ENCODE results near the gene IKZF3.

The IKZF3 gene

GRCh38 chr17:39787743-39788484, 76.2 kb downstream of the IKZF3 start:
- H3K27ac Mint-ChIP-seq = peak overlapping the region; percentile 33
- peaks cover 84% of the 10 kb centered on the region for H3K4me1 Mint-ChIP-seq (ENCODE audit: low read depth)
- no peak overlapping the region for H3K4me3 Mint-ChIP-seq
- no peaks in the 10 kb centered on the region for H3K9me3 Mint-ChIP-seq
- H3K27me3 Mint-ChIP-seq = no peaks in the 10 kb centered on the region
- H3K36me3 Mint-ChIP-seq (ENCODE audit: low read depth) = peaks cover 86% of the 10 kb centered on the region

- Mint-ChIP-seq H3K4me3 (no peak overlapping the region), H3K27ac (no peak overlapping the region), H3K9me3 (no peaks in the 10 kb centered on the region), H3K36me3 (ENCODE audit: low read depth) (peaks cover 86% of the 10 kb centered on the region), H3K4me1 (ENCODE audit: low read depth) (peaks cover 84% of the 10 kb centered on the region), H3K27me3 (no peaks in the 10 kb centered on the region)
Observed at GRCh38 chr17:39787041-39787440, 77.1 kb downstream of the IKZF3 start.

GRCh38 chr17:39782980-39783379, 81.1 kb downstream of the IKZF3 start:
- no peaks in the 10 kb centered on the region for H3K9me3 Mint-ChIP-seq
- no peak overlapping the region for H3K4me3 Mint-ChIP-seq
- peaks cover 75% of the 10 kb centered on the region for H3K36me3 Mint-ChIP-seq (ENCODE audit: low read depth)
- no peaks in the 10 kb centered on the region for H3K27me3 Mint-ChIP-seq
- peaks cover 87% of the 10 kb centered on the region for H3K4me1 Mint-ChIP-seq (ENCODE audit: low read depth)
- H3K27ac Mint-ChIP-seq = no peak overlapping the region

- peaks cover 87% of the 10 kb centered on the region for H3K4me1 Mint-ChIP-seq (ENCODE audit: low read depth)
- H3K27ac Mint-ChIP-seq = peak overlapping the region; percentile 50
- H3K9me3 Mint-ChIP-seq = no peaks in the 10 kb centered on the region
- peaks cover 75% of the 10 kb centered on the region for H3K36me3 Mint-ChIP-seq (ENCODE audit: low read depth)
- H3K4me3 Mint-ChIP-seq = no peak overlapping the region
- no peaks in the 10 kb centered on the region for H3K27me3 Mint-ChIP-seq
Observed at GRCh38 chr17:39782481-39782880, 81.6 kb downstream of the IKZF3 start.

- H3K4me3 Mint-ChIP-seq = no peak overlapping the region
- H3K27ac Mint-ChIP-seq = peak overlapping the region; percentile 50
- no peaks in the 10 kb centered on the region for H3K9me3 Mint-ChIP-seq
- H3K27me3 Mint-ChIP-seq = no peaks in the 10 kb centered on the region
- peaks cover 75% of the 10 kb centered on the region for H3K36me3 Mint-ChIP-seq (ENCODE audit: low read depth)
- H3K4me1 Mint-ChIP-seq (ENCODE audit: low read depth) = peaks cover 87% of the 10 kb centered on the region
Observed at GRCh38 chr17:39781861-39782213, 82.3 kb downstream of the IKZF3 start.

GRCh38 chr17:39781031-39781860, 82.9 kb downstream of the IKZF3 start:
- peaks cover 75% of the 10 kb centered on the region for H3K36me3 Mint-ChIP-seq (ENCODE audit: low read depth)
- peak overlapping the region; percentile 80 for H3K27ac Mint-ChIP-seq
- peaks cover 87% of the 10 kb centered on the region for H3K4me1 Mint-ChIP-seq (ENCODE audit: low read depth)
- H3K27me3 Mint-ChIP-seq = no peaks in the 10 kb centered on the region
- no peak overlapping the region for H3K4me3 Mint-ChIP-seq
- no peaks in the 10 kb centered on the region for H3K9me3 Mint-ChIP-seq

GRCh38 chr17:39777534-39778365, 86.4 kb downstream of the IKZF3 start:
- Mint-ChIP-seq H3K27me3 (no peaks in the 10 kb centered on the region), H3K4me3 (peak overlapping the region; percentile 83), H3K9me3 (no peaks in the 10 kb centered on the region), H3K36me3 (ENCODE audit: low read depth) (peaks cover 69% of the 10 kb centered on the region), H3K27ac (peak overlapping the region; percentile 90), H3K4me1 (ENCODE audit: low read depth) (peaks cover 93% of the 10 kb centered on the region)

- Mint-ChIP-seq H3K4me3 (peak overlapping the region; percentile 83), H3K36me3 (ENCODE audit: low read depth) (peaks cover 68% of the 10 kb centered on the region), H3K4me1 (ENCODE audit: low read depth) (peaks cover 93% of the 10 kb centered on the region), H3K27ac (peak overlapping the region; percentile 90), H3K27me3 (no peaks in the 10 kb centered on the region), H3K9me3 (no peaks in the 10 kb centered on the region)
Observed at GRCh38 chr17:39776252-39776651, 87.9 kb downstream of the IKZF3 start.

- Mint-ChIP-seq H3K36me3 (ENCODE audit: low read depth) (peaks cover 66% of the 10 kb centered on the region), H3K4me1 (ENCODE audit: low read depth) (peaks cover 96% of the 10 kb centered on the region), H3K27me3 (no peaks in the 10 kb centered on the region), H3K9me3 (no peaks in the 10 kb centered on the region), H3K4me3 (peak overlapping the region; percentile 83), H3K27ac (peak overlapping the region; percentile 90)
Observed at GRCh38 chr17:39775031-39775430, 89.1 kb downstream of the IKZF3 start.

- Mint-ChIP-seq H3K27ac (no peak overlapping the region), H3K4me1 (ENCODE audit: low read depth) (peaks cover 100% of the 10 kb centered on the region), H3K27me3 (no peaks in the 10 kb centered on the region), H3K9me3 (no peaks in the 10 kb centered on the region), H3K36me3 (ENCODE audit: low read depth) (peaks cover 71% of the 10 kb centered on the region), H3K4me3 (peak overlapping the region; percentile 63)
Observed at GRCh38 chr17:39774047-39774446, 90.1 kb downstream of the IKZF3 start.

- Mint-ChIP-seq H3K27me3 (no peaks in the 10 kb centered on the region), H3K4me3 (peak overlapping the region; percentile 63), H3K27ac (peak overlapping the region; percentile 91), H3K4me1 (ENCODE audit: low read depth) (peaks cover 100% of the 10 kb centered on the region), H3K36me3 (ENCODE audit: low read depth) (peaks cover 78% of the 10 kb centered on the region), H3K9me3 (no peaks in the 10 kb centered on the region)
Observed at GRCh38 chr17:39772987-39773934, 90.9 kb downstream of the IKZF3 start.

GRCh38 chr17:39772415-39772814, 91.7 kb downstream of the IKZF3 start:
- Mint-ChIP-seq H3K4me3 (peak overlapping the region; percentile 60), H3K4me1 (ENCODE audit: low read depth) (peaks cover 100% of the 10 kb centered on the region), H3K36me3 (ENCODE audit: low read depth) (peaks cover 78% of the 10 kb centered on the region)

GRCh38 chr17:39769974-39770587, 94.0 kb downstream of the IKZF3 start:
- Mint-ChIP-seq H3K27ac (peak overlapping the region; percentile 91), H3K4me3 (peak overlapping the region; percentile 73), H3K27me3 (no peaks in the 10 kb centered on the region), H3K4me1 (ENCODE audit: low read depth) (peaks cover 100% of the 10 kb centered on the region), H3K36me3 (ENCODE audit: low read depth) (peaks cover 82% of the 10 kb centered on the region), H3K9me3 (no peaks in the 10 kb centered on the region)

More at GRCh38 chr17:39772415-39772814, 91.7 kb downstream of the IKZF3 start:
- Mint-ChIP-seq H3K9me3 (no peaks in the 10 kb centered on the region), H3K27ac (peak overlapping the region; percentile 91), H3K27me3 (no peaks in the 10 kb centered on the region)
